GM19468 (cell line): Measurements from ENCODE around the gene MACROH2A1.
A peak's percentile ranks its signal among the peaks of the same experiment; 100 is the strongest.

Experiments
- ATAC-seq: cut with Tn5 transposase; IDR thresholded peaks from one replicate; pipeline ENCODE4 v1.9.1; 2021; ENCODE audit warnings: mild to moderate bottlenecking, moderate library complexity, moderate number of reproducible peaks; ENCODE audit not compliant: unreplicated experiment; ENCODE audit errors: extremely low read depth

MACROH2A1 gene

DNA sequence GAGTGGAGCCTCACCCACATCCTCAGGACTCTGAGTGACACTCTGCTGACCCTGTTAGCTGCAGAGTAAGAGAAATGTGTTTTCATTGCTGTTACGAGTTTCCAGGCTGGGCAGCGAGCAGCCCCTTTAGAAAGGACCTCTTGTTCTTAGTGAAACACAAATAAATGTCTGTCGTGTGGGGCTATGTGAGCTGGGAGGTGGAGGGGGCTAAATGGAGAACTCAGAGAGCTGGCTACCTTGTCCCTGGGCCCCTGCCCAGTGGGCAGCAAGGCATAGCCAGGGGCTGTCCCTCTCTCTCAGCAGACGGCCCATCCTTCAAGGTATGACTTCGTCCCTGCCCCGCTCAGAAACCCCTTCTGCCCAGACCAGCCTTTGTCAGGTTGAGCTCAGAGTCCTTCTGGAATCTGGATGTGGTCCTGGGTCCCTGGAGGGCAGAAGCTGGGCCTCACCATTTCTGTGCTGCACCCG lies 38.0 kb upstream of the MACROH2A1 start:
- ATAC-seq, result no peak

DNA sequence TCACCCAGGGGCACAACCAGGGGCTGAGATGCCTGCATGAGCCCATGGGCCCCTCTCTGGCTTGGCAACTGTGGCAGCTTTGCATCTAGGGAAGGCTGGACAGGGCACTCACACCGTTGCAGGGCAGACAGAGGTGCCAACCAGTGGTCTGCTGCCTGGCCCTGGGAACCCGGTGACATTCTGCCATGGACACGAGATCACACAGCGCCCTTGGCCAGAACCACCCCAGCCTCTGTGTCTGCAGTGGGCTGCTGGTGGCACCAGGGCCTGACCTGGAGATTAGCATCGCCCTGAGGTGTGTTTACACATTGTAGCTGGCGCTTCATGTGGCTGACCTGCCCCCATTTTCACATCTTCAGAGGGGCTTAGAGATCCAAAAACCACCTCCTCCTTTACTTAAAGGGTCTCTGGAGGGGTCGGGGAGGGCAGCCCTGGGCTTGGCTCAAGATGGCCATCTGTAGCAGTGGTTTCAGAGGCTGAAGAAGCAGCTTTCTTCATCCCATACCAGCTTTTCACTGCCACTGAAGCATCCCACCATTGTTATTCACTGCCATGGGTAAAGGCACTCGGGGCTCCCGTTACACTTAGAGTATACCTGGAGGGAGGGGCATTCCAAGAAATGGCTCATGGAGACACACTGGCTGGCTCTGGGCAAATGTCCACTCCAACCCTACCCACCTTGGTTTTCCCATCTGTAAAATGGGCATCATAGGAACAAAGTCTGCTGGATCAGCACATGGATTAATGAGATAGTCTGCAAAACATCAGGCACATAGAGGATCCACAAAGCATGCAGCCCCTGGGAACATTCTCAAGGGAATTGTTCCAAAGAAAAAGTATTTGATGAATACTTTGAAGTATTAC lies 36.7 kb upstream of the MACROH2A1 start:
- no peak for ATAC-seq

DNA sequence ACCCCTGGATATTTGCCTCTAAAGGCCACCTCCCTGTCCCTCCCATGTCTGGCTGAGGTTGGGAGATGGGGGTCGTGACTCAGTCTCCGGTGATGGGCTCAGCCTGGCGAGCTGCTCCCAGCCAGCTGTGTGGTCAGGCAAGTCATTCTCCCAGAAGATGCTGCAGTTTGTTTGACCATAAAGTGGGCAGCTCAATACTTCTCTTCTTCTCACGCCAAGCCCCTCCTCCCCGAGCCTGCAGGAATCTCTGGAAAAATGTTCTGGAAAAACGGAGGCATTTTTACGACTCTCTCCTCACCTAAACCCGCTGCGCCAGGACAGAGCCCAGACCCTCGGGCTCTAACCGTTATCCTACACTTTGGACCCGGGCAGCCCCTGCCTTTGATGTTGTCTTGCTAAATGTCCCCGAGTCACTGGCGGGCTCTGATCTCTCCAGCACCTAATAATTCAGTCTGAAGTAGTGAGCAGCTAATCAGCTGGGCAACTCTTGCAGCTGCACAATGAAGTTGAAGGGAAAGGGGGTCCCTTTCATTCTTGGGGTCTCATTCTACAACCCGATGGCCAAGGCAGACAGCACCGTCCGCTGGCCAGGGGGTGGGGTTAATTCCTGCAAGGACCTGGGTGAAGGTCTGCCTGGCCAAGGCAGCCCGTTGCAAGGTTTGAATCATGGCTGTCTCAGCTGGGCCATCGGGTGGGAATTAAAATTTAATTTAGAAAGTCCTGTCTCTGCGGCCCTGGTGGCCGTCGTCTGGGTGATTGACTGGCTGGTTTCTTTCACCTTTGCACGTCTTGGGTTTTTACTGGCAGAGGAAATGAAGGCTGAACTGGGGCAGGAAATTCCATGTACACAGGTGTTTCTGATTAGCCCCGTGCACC lies 35.8 kb upstream of the MACROH2A1 start:
- ATAC-seq, result no peak

DNA sequence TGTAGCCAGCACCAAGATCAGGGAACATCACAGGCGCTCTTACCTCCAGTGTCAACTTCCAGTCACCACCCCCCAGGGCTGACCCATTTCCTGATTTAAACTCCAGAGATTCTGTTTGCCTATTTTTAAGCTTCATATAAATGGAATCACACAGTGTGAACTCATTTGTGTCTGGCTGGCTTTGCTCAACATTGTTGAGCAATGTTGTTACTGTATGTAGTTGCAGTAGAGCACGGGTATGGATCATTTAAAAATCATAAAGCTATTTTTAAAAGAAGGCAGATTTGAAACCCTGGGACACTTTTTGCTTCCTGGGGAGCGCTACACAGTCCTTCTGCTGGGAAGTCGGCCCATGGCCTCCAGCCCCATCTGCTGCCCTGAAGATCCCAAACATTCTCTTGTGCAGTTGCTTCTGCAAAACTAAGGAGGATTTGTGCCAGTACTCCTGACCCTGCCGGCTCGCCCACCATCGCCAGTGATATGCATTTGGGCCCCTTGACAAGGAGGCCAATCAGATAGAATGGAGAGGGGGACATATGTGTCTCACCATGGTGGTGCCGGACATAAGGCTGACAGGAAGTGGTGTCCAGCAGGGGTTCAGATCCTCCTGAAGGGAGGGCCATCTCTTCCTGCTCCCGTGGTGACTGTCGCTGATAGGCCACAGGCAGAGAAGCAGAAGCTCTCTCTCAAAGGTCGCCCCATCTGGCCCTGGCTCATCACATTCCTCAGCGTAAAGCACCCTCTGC lies 34.8 kb upstream of the MACROH2A1 start:
- no peak for ATAC-seq

DNA sequence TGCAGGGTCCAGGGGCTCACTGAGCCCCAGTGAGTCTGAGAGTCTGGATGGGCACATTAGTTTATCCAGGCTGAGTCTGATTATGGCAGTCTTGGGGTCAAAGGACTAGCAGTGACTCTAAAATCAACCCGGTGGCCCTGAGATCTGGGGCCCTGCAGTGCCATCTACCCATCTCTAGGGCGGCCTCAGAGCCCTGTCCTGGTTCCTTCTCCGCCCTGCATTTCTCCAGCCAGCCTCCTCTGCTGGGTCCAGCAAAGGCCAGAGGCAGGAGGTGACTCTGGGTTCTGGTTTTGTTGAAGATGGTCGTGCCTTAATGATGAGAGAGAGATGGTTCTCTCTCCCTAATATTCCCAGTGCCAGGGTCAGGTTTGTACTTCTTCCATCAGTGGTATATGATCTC lies 33.1 kb upstream of the MACROH2A1 start:
- no peak for ATAC-seq

DNA sequence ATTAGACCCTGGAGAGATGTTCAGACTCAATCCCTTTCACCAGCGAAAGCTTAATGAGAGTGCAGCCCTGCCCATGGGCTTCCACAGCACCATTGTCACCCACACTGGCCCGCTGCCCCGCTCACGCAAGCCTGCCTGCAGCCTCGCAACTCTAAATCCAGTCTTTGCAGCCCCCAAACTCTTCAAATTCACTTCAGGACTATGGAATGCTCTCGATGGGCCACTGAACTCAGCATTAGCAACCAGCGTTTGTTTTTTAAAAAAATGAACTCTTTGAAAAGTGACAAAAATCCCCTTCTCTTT lies 31.1 kb upstream of the MACROH2A1 start:
- ATAC-seq, result no peak

DNA sequence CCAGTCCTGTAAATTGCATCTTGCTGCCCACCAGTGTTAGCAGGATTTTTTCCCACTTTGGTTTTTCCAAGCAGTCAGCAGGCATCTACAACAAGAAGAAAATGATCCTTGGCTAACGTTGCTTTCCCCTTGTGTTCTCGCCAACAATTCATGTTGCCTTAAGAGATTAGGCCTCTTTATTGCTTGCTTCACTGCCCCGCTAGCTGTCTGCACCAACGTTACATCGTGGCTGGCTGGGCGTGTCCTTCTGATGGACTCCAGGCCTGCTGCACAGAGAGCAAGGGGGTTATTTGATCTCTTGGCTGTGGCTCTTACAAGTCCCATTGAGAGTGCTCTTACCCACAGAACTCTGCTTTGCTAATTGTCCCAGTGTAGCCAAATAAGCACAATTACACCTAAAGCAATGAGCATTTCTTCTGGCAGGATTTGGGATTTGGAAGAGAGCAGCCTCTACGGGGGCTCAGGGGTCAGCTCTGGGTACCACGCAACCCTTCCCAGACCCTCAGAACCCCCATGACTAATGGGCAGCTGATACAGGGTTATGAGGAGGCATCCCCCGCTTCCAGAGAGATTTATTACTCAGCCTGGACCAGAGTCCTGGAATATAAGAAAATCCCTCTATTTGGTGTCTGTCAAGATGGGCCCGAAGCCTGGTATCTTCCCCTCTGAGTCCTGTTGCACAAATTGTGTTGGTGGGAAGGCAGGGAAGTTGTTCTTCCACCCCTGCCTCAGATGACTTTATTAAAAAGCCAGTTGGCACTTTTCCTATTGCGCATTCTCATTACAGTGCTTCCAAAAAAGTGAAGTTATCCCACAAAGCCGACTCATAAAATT lies 30.5 kb upstream of the MACROH2A1 start:
- ATAC-seq, result no peak

DNA sequence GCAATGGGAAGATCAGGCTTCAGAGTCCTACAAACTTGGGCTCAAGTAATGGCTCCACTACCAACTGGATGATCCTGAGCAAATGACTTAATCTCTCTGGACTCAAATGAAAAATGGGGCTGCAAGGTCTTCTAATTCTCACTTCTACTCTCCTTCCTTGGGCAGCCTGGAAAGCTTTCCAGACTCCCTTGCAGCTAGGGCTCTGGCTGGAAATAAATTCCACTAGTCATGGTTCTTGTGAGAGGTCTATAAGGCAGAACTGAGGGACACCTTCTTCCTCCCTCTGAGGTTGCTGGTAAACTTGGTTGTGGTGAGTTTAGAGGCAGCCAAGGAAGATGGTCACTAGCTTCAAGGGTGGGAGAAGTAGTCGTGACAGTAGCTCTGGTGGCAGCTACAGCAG lies 29.6 kb upstream of the MACROH2A1 start:
- ATAC-seq, result no peak

DNA sequence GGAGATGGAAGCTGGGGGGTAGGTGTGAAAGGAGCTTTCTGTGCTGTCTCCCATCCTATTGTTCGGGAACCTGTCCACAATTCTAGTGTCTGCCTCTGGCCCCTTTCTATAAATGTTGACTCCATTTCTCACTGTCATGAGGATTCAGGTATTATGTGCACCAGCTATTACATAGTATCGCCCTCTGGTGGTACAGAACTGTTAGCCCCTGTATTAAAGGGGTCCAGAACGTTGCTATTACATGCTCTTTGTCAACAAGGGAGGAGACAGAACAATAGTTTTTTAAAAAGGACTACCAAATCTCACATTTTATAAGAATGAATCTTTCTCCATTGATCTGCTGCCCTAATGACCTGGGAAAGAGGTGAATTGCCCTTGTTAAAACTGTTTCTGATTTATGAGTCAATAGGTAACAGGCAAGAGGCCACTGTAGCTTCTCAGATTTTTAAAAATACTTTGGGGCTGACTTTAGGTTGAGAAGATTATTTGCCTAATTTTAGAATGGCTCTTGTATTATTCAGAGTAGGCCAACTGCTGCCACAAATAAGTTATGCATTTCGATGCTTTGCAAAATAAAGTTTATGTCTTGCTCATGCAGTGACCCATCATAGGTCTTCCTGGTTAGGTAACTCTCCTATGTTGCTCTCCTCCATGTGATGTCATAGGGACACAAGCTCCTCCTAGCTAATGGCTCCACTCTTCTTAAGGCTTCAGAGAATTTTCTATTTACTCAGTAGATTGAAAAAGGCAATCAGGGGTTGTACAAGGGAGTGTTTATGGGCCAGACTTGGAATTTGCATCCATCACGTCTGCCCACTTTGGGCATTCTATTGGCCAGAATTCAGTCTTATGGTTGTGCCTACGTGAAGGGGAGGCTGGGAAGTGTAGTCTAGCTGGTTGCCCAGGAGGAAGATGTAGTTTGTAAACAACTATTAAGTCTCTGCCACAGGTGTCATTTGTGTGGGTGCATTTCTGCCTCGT lies 27.4 kb upstream of the MACROH2A1 start:
- peak; percentile 82 for ATAC-seq

DNA sequence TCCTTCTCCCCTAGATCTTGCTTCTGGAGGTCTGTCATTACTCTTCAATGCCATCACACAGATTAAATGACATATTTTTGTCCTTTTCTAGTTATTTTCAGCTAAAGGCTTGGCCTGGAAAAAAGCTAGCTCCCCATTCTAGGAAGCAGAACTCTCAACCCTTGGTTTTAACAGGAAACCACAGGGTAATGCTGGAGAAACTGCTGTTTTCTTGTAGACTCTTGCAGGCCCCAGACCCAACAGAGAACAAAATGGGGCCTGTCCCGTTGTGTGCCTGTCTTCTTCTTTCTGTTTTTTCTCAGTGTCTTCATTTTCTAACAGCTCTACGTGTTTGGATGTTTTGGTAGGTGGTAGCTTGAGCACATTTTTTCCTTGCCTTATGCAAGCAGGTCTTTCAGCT lies 26.6 kb upstream of the MACROH2A1 start:
- ATAC-seq, result no peak

DNA sequence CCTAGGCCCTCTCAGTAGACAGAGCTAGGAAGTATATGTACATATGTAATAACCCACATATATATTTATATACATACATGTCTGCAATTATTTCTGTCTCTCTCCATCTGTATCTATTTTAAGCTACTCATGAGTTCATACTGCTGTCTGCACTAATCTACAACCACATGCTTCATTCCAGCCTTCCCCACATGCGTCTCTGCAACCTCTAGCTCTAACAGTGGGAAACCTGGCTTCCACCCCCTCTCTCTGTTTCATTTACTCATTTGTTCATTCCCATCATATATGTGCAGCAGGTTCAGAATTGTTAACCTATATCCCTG lies 24.8 kb upstream of the MACROH2A1 start:
- ATAC-seq, result no peak

DNA sequence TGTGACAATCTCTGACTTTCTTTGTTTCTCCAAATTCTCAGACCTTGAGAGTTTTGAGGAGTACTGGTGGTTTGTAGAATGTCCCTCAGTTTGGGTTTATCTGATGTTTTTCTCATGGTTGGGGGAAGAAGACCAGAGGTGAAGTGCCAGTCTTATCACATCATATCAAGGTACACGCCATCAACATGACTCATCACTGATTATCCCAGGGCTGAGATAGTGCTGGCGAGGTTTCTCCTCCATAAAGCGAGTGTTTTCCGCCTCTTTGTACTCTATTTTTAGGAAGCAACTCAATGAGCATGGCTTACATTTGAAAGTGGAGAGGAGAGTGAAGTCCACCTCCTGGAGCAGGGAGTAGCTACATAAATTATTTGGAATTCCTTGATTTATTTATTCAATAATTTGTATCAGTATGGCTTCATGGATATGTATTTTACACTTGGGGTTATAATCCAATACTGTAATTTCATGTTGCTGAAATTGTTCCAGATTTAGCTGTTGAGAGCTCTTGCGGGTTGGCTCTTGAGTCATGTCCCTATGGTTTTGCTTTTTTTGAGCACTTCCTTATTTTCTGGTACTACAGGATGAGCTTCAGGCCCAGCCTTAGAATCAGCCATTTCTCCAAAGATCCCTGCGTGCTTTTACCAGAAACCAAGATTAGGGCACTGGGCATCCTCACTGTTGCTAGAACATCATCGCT lies 24.3 kb upstream of the MACROH2A1 start:
- no peak for ATAC-seq

DNA sequence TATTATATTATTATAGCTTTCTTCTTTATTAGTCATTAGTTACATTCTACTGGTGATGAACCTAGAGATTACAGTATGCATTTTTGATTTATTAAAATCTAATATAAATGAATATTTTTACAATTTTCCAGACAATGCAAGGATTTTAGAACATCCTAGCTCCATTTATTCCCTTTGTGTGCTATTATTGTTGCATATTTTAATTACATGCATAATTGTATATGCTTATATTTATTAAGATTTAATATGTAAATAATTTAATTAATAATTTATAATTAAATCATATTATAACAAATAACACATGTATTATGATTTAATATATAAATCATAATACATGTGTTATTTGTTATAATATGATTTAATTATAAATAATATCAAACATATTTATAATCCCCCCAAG lies 23.4 kb upstream of the MACROH2A1 start:
- no peak for ATAC-seq

DNA sequence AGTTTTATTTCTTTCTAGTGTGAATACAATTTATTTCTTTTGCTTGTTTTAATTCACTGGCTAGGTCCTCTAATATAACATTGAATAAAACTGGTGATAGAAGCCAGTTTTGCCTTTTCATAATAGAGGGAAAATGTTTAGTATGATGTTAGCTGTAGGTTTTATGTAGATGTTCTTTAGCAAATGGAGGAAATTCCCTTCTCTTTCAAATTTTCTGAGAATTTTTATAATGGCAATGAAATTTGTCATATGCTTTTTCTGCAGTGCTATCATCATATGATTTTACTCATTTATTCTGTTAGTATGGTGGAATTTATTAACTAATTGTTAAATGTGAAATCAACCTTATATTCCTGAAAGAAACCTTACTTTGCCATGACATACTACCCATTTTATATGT lies 18.1 kb upstream of the MACROH2A1 start:
- ATAC-seq, result no peak

DNA sequence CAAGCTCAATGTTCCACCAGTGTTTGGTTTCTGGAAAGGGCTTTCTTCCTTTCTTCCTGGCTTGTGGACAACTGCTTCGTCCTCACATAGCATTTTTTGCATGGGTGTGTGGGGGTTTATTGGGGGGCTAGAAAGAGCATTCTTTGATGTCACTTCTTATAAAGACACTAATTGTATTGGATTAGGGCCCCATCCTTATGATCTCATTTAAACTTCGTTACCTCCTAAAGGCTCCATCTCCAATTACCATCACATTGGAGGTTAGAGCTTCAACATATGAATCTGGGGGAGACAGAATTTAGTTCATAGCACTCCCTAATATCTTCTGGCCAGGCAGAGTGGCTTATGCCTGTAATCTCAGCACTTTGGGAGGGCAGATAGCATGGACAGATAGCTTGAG lies 6.1 kb upstream of the MACROH2A1 start:
- ATAC-seq, result no peak

DNA sequence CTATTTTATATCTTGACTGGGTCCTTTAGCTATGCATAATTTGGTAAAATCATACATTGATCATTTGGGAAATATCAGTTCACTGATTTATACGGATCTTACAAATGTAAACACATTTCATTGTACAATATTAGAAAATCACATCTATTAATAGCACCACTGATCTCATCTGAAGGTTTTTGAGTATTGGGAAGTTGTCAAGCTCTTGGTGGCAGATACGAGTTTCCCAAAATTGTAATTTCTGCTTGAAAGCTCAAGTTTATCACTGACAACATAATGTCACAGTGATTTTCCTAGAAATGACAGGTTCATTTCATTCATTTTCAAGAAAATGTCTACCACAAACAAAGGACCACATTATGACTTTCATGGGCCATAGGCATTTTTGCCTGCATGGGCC lies 3.0 kb upstream of the MACROH2A1 start:
- ATAC-seq, result no peak

DNA sequence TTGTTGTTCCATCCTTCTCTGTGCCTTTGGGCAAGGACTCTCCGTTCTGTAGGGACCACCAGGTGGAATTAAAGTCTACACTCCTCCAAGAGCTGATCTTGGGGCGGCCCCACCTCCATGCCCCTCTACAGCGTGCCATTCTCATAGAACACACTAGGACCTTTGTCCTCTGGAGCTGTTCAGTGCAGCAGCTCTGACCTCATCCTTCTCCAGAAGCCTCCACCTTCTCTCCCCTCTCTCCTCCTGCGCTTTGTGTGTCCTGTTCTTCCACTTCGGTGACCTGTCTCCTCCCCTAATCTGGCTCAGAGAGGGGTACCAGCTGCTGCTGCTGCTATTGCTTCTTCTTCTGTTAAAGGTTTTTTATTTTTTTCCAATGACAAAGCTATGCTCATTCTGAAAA lies 1.8 kb upstream of the MACROH2A1 start:
- no peak for ATAC-seq

DNA sequence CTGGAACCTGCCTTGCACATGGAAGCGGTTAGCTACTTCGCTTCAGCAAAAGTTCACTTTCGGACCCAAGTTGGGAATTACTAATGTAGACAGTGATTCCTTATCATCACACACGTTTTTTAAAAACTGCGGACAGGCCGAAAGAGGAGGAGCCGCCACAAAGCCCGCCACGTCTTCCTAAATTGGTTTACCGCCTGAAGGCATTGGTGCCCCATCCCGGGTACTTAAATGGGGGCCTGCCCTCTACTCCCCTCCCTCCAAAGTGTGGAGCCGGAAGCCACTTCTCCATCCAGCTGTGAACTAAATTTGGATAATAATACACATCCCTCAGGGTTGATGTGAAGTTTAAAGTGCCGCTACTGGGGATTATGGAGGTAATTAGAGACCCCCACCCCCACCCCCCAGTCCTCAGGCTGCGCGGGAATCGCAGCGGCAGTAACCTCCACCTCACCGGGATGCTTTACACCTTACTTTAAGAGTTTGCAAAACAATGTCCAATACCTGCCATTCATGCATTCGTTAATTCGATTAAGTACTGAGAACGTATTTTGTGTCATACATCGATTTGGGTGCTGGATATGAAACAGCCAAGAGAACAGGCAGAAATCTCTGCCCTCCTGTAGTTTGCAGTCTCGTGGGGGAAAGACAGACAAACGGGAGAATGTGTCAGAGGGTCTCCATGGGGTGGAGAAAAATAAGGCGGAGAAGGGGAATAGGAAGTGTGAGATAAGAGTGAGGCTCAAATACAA lies 937 bp upstream of the MACROH2A1 start:
- no peak for ATAC-seq
